ENCODE measurements around the gene LNX1.

DNA sequence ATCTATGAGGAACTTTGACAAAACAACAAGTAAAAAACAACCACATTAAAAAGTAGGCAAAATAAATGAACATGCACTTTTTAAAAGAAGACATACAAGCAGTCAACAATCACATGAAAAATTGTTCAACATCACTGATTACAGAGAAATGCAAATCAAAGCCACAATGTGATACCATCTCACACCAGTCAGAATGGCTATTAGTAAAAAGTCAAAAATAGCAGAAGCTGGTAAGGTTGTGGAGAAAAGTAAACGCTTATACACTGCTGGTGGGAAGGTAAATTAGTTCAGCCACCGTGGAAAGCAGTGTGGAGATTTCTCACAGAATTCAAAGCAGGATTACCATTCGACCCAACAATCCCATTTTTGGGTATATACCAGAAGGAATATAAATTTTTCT, 17.0 kb upstream of the LNX1 start:
- TF ChIP-seq DPF2 (CRISPR knock-in tag; IDR thresholded peaks at IDR 0.05; ENCODE audit: borderline replicate concordance, low read depth) (no peak), CBFB (CRISPR knock-in tag; IDR thresholded peaks at IDR 0.05) (no peak), FOXA1 (IDR thresholded peaks at IDR 0.05) (no peak), FOXA1 (CRISPR knock-in tag; IDR thresholded peaks at IDR 0.05) (no peak), JUNB (CRISPR knock-in tag; IDR thresholded peaks at IDR 0.05; ENCODE audit: borderline replicate concordance) (no peak), ERF (CRISPR knock-in tag; IDR thresholded peaks at IDR 0.05) (no peak), ZNF709 (CRISPR knock-in tag; IDR thresholded peaks at IDR 0.05) (no peak)
- TF ChIP-seq, protein P1, sequence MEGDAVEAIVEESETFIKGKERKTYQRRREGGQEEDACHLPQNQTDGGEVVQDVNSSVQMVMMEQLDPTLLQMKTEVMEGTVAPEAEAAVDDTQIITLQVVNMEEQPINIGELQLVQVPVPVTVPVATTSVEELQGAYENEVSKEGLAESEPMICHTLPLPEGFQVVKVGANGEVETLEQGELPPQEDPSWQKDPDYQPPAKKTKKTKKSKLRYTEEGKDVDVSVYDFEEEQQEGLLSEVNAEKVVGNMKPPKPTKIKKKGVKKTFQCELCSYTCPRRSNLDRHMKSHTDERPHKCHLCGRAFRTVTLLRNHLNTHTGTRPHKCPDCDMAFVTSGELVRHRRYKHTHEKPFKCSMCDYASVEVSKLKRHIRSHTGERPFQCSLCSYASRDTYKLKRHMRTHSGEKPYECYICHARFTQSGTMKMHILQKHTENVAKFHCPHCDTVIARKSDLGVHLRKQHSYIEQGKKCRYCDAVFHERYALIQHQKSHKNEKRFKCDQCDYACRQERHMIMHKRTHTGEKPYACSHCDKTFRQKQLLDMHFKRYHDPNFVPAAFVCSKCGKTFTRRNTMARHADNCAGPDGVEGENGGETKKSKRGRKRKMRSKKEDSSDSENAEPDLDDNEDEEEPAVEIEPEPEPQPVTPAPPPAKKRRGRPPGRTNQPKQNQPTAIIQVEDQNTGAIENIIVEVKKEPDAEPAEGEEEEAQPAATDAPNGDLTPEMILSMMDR (CRISPR knock-in tag; IDR thresholded peaks at IDR 0.05) = no peak
- TF ChIP-seq, protein P2, sequence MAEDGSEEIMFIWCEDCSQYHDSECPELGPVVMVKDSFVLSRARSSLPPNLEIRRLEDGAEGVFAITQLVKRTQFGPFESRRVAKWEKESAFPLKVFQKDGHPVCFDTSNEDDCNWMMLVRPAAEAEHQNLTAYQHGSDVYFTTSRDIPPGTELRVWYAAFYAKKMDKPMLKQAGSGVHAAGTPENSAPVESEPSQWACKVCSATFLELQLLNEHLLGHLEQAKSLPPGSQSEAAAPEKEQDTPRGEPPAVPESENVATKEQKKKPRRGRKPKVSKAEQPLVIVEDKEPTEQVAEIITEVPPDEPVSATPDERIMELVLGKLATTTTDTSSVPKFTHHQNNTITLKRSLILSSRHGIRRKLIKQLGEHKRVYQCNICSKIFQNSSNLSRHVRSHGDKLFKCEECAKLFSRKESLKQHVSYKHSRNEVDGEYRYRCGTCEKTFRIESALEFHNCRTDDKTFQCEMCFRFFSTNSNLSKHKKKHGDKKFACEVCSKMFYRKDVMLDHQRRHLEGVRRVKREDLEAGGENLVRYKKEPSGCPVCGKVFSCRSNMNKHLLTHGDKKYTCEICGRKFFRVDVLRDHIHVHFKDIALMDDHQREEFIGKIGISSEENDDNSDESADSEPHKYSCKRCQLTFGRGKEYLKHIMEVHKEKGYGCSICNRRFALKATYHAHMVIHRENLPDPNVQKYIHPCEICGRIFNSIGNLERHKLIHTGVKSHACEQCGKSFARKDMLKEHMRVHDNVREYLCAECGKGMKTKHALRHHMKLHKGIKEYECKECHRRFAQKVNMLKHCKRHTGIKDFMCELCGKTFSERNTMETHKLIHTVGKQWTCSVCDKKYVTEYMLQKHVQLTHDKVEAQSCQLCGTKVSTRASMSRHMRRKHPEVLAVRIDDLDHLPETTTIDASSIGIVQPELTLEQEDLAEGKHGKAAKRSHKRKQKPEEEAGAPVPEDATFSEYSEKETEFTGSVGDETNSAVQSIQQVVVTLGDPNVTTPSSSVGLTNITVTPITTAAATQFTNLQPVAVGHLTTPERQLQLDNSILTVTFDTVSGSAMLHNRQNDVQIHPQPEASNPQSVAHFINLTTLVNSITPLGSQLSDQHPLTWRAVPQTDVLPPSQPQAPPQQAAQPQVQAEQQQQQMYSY (CRISPR knock-in tag; IDR thresholded peaks at IDR 0.05) = no peak
- TF ChIP-seq, protein P3, sequence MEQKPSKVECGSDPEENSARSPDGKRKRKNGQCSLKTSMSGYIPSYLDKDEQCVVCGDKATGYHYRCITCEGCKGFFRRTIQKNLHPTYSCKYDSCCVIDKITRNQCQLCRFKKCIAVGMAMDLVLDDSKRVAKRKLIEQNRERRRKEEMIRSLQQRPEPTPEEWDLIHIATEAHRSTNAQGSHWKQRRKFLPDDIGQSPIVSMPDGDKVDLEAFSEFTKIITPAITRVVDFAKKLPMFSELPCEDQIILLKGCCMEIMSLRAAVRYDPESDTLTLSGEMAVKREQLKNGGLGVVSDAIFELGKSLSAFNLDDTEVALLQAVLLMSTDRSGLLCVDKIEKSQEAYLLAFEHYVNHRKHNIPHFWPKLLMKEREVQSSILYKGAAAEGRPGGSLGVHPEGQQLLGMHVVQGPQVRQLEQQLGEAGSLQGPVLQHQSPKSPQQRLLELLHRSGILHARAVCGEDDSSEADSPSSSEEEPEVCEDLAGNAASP (CRISPR knock-in tag; IDR thresholded peaks at IDR 0.05; ENCODE audit: borderline replicate concordance) = no peak

Data from HepG2 (cell line).